ENCODE results near the gene PALM.

The PALM gene

DNA sequence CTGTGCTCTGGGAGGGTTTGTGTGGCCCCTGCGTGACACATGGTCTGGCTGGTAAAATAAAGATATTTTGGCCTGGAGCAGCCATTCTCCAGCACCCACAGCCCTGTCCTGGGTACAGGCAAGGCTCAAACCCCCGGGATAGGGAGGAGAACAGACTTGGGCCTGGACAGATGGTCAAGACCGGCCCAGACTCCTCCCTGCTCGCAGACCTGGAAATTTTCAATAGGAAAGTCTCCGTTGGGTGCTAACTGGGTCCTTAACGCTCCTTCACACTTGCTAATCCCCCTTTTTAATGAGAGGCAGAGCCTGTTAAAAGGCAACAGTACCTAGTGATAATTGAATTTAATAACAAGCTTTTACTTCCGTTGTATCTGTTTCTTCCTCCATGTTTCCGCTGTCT is 2.5 kb downstream of the PALM start:
- ChIA-PET CTCF (no interaction called here), POLR2A (no interaction called here)
- TF ChIP-seq ZNF384 (IDR thresholded peaks at IDR 0.05) (no peak), LEF1 (IDR thresholded peaks at IDR 0.05; ENCODE audit: borderline replicate concordance) (no peak), TARDBP (IDR thresholded peaks at IDR 0.05) (no peak), SUZ12 (IDR thresholded peaks at IDR 0.05) (no peak), CTBP1 (IDR thresholded peaks at IDR 0.05; ENCODE audit: borderline replicate concordance) (no peak), HDGF (IDR thresholded peaks at IDR 0.05; ENCODE audit: borderline replicate concordance) (no peak), ELF4 (IDR thresholded peaks at IDR 0.05) (no peak), FOXA1 (IDR thresholded peaks at IDR 0.05) (no peak), FOXM1 (IDR thresholded peaks at IDR 0.05; ENCODE audit: borderline replicate concordance) (no peak), FOXK2 (IDR thresholded peaks at IDR 0.05) (no peak), BHLHE40 (IDR thresholded peaks at IDR 0.05; ENCODE audit: borderline replicate concordance) (no peak), ARNT (IDR thresholded peaks at IDR 0.05) (no peak), NFRKB (IDR thresholded peaks at IDR 0.05) (no peak), SP1 (IDR thresholded peaks at IDR 0.05) (no peak), L3MBTL2 (conservative IDR thresholded peaks at IDR 0.05) (no peak)
- TF ChIP-seq, protein P1, sequence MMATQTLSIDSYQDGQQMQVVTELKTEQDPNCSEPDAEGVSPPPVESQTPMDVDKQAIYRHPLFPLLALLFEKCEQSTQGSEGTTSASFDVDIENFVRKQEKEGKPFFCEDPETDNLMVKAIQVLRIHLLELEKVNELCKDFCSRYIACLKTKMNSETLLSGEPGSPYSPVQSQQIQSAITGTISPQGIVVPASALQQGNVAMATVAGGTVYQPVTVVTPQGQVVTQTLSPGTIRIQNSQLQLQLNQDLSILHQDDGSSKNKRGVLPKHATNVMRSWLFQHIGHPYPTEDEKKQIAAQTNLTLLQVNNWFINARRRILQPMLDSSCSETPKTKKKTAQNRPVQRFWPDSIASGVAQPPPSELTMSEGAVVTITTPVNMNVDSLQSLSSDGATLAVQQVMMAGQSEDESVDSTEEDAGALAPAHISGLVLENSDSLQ (IDR thresholded peaks at IDR 0.05), result no peak
- DNase-seq (ENCODE audit: extremely low spot score), result no peak

DNA sequence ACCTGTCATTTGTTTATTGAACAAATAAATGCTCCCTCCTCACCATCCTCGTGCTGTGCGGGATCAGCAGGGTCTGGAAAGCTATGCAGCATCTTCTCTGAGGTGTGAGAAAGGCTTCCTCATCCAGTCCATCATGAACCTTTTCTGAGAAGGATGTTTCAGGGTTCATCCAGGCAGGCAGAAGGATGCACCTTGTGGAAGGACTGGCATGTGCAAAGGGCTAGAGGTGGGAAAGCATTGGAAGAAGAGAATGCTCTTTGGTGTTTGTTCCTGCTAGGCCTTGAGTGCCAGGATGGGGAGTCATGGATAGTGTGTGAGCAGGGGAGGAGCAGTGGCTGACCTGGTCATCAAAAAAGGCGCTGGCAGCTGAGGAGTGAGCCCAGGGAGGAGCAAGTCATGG is 6.6 kb downstream of the PALM start:
- DNase-seq (ENCODE audit: extremely low spot score), result no peak
- no peak for TF ChIP-seq FOXA1 (IDR thresholded peaks at IDR 0.05)
- CTCF ChIA-PET, result no interaction called here
- POLR2A ChIA-PET, result no interaction called here

DNA sequence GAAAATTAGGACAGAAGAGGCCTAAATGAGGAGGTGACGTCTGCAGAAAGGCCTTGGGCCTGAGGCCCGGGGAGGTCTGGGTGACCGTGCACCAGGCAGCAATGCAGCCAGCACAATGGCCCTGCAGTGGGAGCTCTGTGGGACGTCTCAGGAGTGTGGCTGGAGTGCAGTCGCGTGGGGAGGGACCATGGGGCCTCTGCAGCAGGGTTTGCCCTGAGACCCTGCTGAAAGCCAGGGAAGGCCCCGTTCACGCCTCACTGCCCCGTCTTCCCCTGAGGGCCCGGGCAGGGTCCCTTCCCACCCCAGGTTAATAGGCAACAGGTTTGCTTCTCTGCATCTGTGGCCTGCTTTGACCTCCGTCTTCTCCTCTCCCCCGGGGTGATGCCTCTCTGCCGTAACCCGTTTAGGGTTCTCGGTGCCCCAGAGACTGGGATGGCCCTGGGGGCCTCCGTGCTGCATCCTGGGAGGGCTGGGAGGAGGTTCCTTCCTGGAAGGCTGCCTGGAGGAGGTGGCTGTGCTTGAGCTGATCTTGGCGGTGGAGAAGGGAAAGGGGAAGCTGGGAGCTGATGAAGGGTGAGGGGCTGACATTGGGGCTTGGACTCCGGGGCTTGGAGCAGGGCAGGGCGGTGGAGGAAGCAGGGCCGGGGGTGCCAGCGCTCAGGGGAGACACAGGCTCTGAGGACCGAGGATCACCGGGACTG is 9.7 kb downstream of the PALM start:
- no peak for DNase-seq (ENCODE audit: extremely low spot score)
- POLR2A ChIA-PET, result interaction anchor here (1.2 kb wide), 1 partner anchor 38 kb away, joined by 3 read pairs; no protein-coding TSS in a partner anchor

DNA sequence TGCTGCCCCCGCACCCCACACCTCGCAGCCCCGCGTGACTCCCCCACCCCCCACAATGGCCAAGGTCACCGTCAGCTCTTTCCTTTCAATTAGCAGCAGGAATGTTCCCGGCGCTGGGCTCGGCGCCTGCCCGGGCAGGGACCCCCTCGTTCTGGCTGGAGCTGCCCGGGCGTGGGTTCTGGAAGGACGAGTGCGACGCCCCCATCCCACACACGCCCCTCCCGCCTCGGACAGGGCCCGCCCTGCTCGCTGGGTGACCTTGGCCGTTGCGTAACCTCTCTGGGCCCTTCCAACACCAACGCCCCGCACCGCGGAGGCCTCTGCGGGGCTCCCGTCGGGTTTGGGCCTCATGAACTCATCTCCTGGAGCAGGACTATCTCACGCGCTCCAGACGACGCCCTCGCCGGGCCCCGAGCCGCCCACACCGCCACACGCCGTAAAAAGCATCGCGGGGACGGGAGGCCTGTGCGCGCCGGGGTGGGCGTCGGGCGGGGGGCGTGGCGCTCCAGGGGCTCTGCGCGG is 10.3 kb downstream of the PALM start:
- no peak for TF ChIP-seq LEF1 (IDR thresholded peaks at IDR 0.05; ENCODE audit: borderline replicate concordance)
- no peak for TF ChIP-seq SUZ12 (IDR thresholded peaks at IDR 0.05)
- TF ChIP-seq SP1 (IDR thresholded peaks at IDR 0.05), result no peak
- TF ChIP-seq HDGF (IDR thresholded peaks at IDR 0.05; ENCODE audit: borderline replicate concordance), result no peak
- TF ChIP-seq L3MBTL2 (conservative IDR thresholded peaks at IDR 0.05), result no peak
- TF ChIP-seq CTBP1 (IDR thresholded peaks at IDR 0.05; ENCODE audit: borderline replicate concordance), result no peak
- ChIA-PET POLR2A (interaction anchor here (1.2 kb wide), 1 partner anchor 39 kb away, joined by 3 read pairs; no protein-coding TSS in a partner anchor), CTCF (no interaction called here)
- no peak for DNase-seq (ENCODE audit: extremely low spot score)

More for the DNA sequence above, 9.7 kb downstream of the PALM start:
- TF ChIP-seq L3MBTL2 (conservative IDR thresholded peaks at IDR 0.05) (no peak), LEF1 (IDR thresholded peaks at IDR 0.05; ENCODE audit: borderline replicate concordance) (no peak), HDGF (IDR thresholded peaks at IDR 0.05; ENCODE audit: borderline replicate concordance) (no peak), TARDBP (IDR thresholded peaks at IDR 0.05) (no peak), CTBP1 (IDR thresholded peaks at IDR 0.05; ENCODE audit: borderline replicate concordance) (no peak), ZNF384 (IDR thresholded peaks at IDR 0.05) (no peak), SUZ12 (IDR thresholded peaks at IDR 0.05) (no peak), ELF4 (IDR thresholded peaks at IDR 0.05) (no peak), ARNT (IDR thresholded peaks at IDR 0.05) (no peak), FOXK2 (IDR thresholded peaks at IDR 0.05) (no peak), NFRKB (IDR thresholded peaks at IDR 0.05) (no peak), FOXM1 (IDR thresholded peaks at IDR 0.05; ENCODE audit: borderline replicate concordance) (no peak), FOXA1 (IDR thresholded peaks at IDR 0.05) (no peak)
- TF ChIP-seq, protein P1 (IDR thresholded peaks at IDR 0.05), result no peak
- CTCF ChIA-PET, result interaction anchor here (0.6 kb wide), 1 partner anchor 18 kb away, joined by 3 read pairs; no protein-coding TSS in a partner anchor

DNA sequence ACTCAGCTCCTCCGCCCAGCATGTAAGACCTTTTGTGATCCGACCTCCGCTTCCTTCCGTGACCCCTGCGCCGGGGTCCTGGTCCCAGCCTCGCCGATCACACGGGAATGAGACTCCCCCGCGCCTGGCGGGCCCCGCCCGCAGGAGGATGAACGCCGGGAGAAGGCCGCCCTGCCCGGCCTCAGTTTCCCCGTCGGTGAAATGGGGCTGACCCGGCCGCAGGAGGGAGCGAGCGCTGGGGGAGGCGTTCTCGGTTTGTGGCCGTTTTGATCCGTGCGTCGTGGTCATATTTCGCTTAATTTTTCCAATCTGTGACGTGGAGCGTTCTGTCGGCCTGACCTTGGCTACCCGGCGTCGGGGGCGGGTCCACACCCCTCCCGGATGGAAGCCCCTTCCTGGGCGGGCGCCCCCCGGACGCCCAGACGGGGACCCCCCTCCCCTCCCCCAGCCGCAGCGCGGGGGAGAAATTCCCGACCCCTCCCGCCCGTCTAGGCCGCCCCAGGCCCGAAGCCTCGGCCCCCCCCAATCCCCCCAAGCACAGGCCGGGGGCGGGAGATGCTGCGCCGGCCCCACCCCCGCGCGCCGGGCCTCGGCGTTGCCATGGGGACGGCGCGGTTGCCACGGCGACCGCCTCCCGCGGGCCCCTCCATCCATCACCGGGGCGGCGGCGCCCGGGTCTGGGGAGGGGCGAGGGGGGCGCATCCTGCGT is 11.1 kb downstream of the PALM start:
- no peak for TF ChIP-seq CTBP1 (IDR thresholded peaks at IDR 0.05; ENCODE audit: borderline replicate concordance)
- no peak for TF ChIP-seq ZNF384 (IDR thresholded peaks at IDR 0.05)
- no peak for TF ChIP-seq LEF1 (IDR thresholded peaks at IDR 0.05; ENCODE audit: borderline replicate concordance)
- TF ChIP-seq BHLHE40 (IDR thresholded peaks at IDR 0.05; ENCODE audit: borderline replicate concordance), result no peak
- TF ChIP-seq, protein P1 (IDR thresholded peaks at IDR 0.05), result no peak
- no peak for TF ChIP-seq FOXM1 (IDR thresholded peaks at IDR 0.05; ENCODE audit: borderline replicate concordance)
- TF ChIP-seq FOXA1 (IDR thresholded peaks at IDR 0.05), result no peak
- ChIA-PET CTCF (no interaction called here), POLR2A (interaction anchor here (1.2 kb wide), 1 partner anchor 39 kb away, joined by 3 read pairs; no protein-coding TSS in a partner anchor)
- DNase-seq (ENCODE audit: extremely low spot score), result no peak
